HK-2 (cell line): Measurements from ENCODE around the gene COX8C.
"Not testable (repeated sequence)": the region's sequence is repeated elsewhere in the genome, so short reads cannot be mapped to it uniquely, and the experiment has no call there.

Experiments
- DNase-seq: peaks from one replicate; pipeline ENCODE4 v3.0.0-alpha.2; 2018; ENCODE audit not compliant: unreplicated experiment

COX8C gene

GRCh38 chr14:93369713-93370266 lies 22.8 kb downstream of the COX8C start:
- DNase-seq, result no peak

DNA sequence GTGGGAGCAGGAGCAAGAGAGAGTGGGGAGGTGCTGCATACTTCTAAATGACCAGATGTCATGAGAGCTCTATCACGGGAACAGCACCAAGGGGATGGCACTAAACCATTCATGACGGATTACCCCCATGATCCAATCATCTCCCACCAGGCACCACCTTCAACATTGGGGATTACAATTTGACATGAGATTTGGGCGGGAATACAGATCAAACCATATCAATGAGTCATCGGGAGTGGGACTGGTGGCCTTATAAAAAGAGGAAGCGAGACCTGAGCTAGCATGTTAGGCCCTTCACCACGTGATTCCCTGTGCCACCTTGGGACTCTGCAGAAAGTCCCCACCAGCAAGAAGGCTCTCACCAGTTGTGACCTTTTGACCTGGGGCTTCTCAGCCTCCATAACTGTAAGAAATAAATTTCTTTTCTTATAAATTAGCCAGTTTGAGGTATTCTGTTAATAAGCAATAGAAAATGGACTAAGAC lies 28.7 kb downstream of the COX8C start:
- no peak for DNase-seq

DNA sequence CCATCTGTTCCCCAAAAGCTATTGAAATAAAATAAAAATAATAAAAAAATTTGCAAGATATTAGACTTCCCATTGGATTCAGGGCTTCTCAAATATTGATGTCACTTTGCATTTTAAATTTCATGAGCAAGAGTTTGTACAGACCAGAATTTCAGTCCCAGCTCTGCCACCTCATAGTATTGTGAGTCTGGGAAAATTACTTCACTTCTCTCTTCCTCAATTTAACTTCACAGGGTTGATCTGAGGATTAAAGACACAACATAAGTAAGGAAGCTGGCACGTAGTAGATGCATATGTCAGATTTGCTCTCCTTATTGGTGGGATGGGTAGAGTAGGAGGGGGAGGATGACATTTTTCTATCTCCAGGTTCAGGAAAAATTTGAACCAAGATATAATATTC lies 32.8 kb downstream of the COX8C start:
- no peak for DNase-seq

DNA sequence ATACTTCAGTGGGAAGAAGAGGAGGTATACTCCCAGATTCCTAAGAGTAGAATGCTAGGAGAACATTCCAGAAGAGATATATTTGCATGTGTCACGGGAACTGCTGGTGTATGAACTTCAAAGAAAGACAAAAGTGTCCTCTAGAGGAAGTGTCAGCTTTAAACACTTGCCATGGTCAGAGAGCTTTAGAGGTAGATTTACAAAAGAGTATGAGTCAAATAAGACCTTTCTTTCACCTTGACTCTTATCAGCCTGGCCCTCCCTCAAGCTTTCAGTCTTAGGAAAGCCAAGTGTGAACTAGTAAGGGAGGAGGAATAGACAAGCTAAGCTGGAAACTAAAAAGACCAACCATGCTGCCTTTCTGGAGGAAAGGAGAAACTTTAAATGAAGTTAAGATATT lies 34.7 kb downstream of the COX8C start:
- no peak for DNase-seq

DNA sequence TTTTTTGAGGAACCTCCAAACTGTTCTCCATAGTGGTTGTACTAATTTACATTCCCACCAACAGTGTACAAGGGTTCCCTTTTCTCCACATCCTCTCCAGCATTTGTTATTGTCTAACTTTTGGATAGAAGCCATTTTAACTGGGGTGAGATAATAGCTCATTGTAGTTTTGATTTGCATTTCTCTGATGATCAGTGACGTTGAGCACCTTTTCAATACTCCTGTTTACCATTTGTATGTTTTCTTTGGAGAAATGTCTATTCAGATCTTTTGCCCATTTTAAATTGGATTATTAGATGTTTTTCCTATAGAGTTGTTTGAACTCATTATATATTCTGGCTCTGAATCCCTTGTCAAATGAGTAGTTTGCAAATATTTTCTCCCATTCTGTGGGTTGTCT lies 37.3 kb downstream of the COX8C start:
- not testable (repeated sequence) for DNase-seq

GRCh38 chr14:93395231-93395630 lies 48.2 kb downstream of the COX8C start:
- no peak for DNase-seq

DNA sequence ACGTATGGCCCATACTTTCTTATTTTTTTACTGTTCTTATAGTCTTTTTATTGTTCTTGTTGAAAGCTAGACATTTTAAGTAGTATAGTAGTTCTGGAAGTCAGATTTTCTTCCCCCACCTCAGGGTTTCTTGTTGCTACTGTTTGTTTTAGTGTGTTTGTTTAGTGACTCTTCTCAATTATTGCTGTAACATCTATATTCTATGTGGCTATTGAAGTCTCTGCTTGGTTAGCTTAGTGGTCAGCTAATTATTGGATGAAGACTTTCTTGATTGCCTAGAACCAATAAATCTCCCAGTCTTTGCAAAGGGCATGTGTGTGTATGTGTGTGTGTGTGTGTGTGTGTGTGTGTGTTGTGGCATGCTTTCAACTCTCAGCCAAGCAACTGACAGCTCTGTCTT lies 49.5 kb downstream of the COX8C start:
- DNase-seq, result no peak
